ENCODE measurements around the gene ANKIB1.

GRCh38 chr7:92325858-92326257, 80.1 kb downstream of the ANKIB1 start:
- TF ChIP-seq CTCF (IDR thresholded peaks at IDR 0.05 in 8 of 11, conservative IDR thresholded peaks at IDR 0.05 in 3 of 11) (no peak), POLR2AphosphoS5 (IDR thresholded peaks at IDR 0.05) (no peak)
